Muscle of back (tissue), 11 donors: ENCODE measurements around the gene CAMTA1. TPM values are rescaled to one million over a fixed set of nuclear protein-coding genes. Genes with fewer than 3 reads are reported as not detected.

Experiments
- DNase-seq, 3 donors: peaks; one replicate each; pipeline versions ENCODE4 v3.0.0 to v3.0.0-alpha.2; 2013
- polyA plus RNA-seq, 10 donors: library from polyadenylated mRNA; unstranded; fragments of 120-200 nt; gene quantifications; one replicate each; pipeline ENCODE4 v1.2.1, GENCODE V29; 2013; ENCODE audit not compliant: insufficient read length in 10 of 10

Gene CAMTA1
- polyA plus RNA-seq, 10 donors = 36.4 to 49.7 (median 44.0) TPM

DNA sequence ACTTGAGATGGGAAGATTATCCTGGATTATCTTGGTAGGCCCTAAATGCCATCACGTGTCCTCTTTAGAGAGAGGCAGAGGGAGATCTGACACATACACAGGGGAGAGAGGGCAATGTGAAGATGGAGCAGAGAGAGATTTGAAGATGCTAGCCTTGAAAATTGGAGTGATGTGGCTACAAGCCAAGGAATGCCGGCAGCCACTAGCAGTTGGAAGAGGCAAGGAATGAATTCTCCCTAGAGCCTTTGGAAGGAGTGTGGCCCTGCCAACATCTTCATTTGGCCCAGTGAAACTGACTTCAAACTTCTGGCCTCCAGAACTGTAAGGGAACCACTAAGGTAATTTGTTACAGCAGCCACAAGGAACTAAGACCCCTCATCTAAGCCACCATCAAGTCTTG lies 8.9 kb upstream of the CAMTA1 start:
- no peak for DNase-seq

DNA sequence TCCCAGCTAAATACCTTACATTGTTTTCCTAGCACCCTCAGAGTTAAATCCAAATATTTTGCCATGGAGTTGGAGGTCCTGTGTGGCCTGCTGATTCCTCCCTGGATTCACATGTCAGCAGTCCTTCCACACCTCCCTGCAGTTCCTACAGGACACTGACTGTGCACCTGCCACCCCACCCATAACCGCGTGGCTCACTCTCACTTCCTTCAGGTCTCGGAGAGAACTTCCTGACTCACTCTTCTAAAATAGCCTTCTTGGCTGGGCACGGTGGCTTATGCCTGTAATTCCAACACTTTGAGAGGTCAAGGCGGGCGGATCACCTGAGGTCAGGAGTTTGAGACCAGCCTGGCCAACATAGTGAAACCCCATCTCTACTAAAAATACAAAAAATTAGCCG lies 8.4 kb upstream of the CAMTA1 start:
- DNase-seq = no peak

DNA sequence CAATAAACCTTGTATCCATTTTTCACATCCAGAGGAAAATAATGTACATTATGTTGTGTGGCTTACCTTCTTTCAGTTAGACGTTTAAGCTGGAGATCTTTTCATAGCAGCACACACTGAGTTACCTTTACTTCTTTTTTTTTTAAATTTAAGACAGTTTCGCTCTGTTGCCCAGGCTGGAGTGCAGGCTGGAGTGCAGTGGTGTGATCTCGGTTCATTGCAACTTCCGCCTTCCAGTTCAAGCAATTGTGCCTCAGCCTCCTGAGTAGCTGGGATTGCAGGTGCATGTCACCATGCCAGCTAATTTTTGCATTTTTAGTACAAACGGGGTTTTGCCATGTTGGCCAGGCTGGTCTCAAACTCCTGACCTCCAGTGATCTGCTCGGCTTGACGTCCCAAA lies 7.4 kb upstream of the CAMTA1 start:
- no peak for DNase-seq

DNA sequence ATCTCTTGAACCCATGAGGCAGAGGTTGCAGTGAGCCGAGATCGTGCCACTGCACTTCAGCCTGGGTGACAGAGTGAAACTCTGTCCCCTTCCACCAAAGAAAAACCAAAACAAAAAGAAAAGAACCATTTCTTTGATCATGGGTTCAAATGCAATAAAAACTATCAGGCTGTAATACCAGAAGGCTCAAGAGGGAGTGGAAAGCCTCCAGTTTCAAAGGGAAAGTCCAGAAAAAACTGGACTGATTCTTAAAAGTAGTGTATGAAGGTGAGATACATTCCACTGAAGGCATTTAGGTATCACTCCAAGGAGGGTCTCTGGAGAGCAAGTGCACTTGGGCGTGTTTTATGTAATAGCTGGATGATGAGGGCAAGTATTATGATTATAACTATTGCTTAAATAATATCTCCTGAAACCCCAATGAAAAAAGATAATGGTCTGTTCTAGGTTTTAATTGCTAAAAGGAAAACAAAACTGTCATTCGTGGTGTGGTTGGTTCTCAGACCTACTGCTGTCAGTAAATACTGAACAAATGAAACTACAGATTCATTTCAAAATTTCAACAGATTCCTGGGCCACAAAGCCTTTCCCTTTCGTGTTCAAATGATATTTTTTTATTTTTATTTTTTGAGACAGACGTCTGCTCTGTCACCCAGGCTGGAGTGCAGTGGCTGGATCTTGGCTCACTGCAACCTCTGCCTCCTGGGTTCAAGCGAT lies 6.0 kb upstream of the CAMTA1 start:
- no peak for DNase-seq

DNA sequence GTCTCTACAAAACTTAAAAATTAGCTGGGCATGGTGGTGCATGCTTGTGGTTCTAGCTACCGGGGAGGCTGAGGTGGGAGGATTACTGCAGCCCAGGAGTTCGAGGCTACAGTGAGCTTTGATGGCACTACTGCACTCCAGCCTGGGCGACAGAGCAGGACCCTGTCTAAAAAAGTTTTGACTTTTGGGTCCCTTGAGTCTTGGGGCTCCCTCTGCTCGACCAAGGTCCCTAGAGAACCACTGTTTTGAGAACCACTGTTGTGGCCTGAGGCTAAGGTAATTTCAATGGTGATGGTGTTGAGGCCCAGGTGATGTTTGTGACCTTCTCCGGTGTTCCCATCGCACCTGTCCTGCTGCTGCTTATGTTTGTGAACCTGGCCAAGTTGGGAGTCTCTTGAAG lies 3.1 kb upstream of the CAMTA1 start:
- DNase-seq = no peak

DNA sequence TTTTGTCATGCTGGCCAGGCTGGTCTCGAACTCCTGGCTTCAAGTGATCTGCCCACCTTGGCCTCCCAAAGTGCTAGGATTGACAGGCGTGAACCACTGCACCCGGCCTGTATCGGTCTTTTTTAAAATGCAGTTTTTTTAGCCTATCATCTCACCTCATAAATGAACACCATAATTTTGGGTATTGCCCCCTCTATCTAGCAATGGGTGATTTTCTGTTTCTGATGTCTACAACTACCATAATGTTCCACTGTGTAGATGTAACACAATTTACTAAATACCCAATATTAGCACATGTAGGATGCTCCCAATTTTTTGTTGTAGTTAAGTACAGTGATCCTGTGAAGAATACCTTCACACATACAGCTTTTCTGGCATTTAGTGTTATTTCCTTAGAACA lies 2.0 kb upstream of the CAMTA1 start:
- no peak for DNase-seq

DNA sequence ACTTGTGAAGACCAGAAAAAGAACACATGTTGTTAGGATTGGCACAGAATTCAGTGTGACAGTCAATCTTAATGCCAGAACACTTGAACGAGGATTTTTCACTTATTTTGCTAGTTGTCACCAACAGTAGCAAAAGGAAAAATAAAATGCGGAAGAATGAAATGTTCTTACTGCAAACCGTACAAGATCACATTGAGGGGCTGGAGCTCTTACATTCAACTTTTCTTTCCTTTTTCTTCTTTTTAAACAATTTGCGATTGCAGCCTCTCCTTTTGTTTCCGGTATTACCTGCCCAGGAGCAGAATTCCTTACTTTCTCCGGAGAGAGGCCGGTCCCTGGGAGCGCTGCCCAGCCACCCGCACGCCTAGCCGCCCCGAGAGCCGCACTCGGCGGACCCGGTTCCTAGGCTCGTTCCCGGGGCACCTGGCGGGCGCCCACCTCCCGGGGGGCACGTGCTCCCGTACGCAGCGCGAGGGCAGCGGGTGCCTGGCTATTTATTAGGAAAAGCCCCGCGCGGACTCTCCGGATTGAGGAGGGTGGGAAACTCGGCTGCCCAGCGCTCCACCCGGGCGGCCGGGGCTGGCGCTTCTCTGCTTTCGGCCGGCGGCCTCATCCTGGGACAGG lies 1.2 kb upstream of the CAMTA1 start:
- no peak for DNase-seq

DNA sequence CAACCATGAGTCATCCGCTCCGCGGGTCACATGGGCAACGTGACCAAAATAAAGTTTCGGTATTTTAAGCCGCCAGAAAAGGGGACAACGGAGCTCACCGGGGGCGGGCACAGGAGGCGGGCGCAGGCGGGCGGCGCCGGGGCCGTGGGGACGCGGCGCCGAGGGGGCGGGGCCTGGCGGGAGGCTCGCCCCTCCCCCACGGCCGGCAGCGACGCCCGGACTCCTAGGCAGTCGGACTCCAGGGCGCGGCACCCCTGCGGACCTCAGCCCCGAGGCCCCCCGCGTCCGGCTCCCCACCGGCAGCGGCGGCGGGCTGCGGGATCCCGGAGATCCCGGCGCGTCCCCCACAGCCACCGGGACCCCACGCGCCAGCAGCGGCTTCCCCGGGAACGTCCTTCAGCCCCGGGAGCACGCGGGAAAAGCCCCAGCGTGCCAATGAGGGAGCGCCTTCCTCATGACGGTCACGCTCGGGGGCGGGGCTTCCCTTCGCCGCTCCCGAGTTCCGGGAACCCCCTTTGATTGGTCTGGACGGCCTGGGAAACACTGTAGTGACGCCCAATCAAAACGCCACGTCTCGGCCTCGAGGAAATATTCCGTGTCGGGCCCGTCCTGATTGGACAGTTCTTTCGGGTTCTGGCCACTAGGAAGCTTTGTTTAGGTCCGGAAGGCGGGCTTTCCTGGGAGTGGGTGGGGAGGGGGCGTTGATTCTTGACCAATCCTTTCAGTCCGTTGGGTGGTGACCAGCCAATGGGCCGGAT lies 515 bp upstream of the CAMTA1 start:
- DNase-seq = peak; percentile 100

DNA sequence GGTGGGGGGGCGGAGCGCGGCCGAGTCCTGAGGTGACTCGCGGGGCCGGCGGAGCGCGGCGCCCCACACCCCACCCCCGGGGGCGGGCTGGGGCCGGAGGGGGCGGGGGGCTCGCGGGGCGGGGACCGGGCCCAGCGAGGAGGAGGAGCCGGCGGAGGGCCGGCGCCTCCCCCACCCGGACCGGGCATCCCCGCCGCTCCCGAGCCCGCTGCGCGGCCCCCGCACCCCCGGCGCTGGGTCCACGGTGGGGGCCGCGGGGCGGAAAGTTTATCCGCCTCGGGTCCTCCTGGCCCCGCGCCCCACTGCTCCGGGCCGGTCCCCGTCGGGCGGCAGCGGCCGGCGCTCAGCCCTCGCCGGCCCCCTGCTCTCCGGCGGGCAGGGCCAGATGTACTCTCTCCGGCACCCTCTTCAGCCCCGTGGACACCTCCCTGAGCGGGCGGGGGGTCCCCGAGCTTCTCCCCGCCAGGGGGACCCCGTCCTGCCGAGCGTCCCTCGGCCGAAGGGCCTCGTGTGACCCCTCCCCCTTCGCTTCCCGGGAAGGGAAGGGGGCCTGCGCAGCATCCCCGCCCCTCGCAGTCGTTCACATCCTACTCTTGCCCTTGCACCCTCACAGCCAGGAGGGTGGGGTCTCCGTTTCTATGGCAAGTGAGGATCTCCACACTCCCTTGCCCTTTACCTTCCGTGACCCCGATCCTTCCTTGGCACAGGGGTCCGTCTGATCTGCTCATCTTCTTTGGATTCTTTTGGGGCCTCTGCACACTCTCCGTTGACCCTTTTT lies 663 bp downstream of the CAMTA1 start:
- peak in 2 of 3 donors; percentile 51 to 64 for DNase-seq

DNA sequence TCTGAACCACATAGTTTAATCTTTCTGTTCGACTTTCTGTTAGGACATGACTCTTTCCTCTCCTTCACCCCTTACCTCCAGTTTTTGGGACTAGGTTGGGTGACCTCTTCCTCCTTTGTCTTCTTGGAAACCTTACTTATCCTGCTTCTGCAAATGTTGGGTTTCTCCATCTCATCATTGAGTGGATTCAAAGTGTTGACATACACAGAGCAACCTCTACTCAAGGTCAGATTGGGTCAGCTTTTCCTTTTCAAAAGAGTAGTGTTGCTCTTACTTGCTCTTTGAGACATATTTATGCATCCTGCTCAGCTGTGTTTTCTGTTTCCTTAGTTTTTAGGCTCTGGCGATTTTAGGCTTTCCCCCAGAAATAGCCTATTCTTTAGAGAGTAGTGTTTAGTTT lies 3.7 kb downstream of the CAMTA1 start:
- DNase-seq = no peak

DNA sequence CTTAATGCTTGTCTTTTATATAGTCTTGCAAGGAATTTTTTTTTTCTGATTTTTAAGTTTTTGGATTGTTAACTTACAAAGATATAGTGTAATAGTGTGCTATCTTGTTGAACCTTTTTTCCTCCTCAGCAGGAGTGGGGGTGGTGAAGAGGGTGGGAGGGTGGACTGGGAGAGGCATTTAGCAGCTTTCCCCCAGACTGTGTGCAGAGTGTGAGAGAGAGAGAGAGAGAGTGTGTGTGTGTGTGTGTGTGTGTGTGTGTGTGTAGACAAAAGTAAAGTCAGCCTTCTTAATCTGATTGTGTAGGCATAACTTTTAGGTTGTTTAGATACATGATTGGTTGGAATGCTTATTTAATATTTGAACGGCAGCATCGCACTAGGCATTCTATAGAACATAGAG lies 4.9 kb downstream of the CAMTA1 start:
- no peak for DNase-seq

DNA sequence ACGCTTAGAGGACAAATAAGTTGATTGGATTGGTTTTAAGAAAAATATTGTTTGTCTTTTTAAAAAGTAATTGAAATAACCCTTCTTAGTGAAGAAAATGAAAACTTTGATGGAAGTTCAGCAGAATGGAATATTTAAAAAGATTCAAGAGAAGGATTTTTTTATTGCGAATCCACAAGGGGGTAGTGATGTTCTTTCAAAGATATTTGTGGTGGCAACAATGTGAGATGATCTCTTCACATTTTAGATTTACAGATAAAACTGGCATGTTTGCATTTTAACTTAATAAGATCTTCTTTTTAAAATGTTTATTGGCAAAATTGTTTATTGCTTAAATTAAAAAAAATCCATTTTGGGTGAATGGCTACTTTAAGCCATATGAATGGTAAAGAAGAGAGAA lies 8.9 kb downstream of the CAMTA1 start:
- peak in 2 of 3 donors; percentile 53 to 61 for DNase-seq

DNA sequence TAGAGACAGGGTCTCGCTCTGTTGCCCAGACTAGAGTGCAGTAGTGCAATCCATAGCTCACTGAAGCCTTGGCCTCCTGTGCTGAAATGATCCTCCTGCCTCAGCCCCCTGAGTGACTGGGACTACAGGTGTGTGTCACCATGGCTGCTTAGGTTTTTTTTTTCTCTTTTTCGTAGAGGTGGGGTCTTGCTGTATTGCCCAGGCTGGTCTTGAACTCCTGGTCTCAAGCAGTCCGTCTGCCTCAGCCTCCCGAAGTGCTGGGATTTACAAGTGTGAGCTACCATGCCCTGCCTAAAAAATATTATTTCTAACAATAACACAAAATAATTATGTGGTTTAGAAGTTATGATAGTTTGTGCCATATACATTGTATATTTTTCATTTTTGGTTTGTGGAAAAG lies 9.9 kb downstream of the CAMTA1 start:
- no peak for DNase-seq

DNA sequence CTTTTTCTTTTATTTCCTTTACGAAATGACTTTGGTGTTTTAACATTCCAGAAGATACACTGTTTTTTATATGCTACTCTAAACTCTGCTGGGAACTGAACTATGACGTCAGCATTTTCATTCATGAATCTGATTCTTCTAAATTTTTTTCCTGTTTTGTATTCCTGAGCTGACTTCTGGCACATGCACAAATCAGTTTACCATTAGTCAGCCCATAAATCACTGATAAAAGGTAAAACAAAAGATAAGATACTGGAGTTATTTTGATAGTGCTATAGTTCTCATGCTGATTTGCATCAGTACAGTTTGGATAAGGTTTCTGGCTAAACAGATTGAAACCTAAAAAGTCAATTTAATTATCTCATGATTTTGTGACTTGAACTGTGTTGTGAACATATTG lies 10.4 kb downstream of the CAMTA1 start:
- DNase-seq = peak in 1 of 3 donors; percentile 25

DNA sequence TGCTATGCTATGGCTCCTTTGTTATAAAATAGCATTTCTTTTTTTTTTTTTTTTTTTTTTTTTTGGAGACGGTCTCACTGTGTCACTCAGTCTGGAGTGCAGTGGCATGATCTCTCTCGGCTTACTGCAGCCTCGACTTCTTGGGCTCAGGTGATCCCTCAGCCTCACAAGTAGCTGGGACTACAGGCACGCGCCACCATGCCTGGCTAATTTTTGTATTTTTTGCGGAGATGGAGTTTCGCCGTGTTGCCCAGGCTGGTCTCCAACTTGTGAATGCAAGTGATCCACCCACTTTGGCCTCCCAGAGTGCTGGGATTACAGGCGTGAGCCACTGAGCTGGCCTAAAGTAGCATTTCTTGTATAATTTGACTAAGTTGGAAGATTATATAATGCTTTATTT lies 10.8 kb downstream of the CAMTA1 start:
- DNase-seq = no peak

DNA sequence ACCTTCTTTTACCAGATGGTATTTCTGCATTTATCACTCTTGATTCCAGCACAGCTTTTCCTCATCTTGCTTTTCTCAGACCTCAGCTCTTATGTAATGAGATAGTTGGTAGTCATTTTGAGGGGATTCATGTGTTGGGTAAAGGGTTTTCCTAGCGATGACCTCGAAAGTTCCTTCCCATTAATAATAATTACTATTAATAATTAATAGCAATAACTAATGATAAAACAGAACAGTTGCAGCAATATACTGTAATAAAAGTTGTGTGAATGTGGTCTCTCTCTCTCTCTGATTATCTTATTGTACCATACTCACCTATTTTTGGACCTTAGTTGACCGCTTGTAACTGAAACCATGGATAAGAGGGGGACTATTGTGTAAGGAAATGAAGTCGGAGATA lies 14.2 kb downstream of the CAMTA1 start:
- DNase-seq = no peak

DNA sequence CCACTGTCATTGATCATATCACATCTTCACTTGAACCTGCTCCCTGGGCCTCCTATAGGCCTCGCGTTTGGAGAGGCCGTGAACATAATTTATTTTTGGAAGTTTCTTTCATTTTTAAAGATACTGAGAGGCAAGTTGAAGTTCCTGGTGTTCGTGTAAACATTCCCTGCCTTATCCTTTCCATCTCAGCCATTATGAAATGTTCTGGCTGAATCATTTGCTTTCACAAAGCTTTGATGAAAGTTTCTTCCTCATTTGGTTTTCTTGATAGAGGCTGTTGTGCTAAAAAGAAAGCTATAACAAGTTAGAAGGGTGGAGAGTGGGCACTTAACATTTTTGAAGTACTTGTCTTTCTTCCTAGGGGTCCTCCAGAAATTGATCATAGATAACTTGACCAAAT lies 15.5 kb downstream of the CAMTA1 start:
- DNase-seq = no peak

DNA sequence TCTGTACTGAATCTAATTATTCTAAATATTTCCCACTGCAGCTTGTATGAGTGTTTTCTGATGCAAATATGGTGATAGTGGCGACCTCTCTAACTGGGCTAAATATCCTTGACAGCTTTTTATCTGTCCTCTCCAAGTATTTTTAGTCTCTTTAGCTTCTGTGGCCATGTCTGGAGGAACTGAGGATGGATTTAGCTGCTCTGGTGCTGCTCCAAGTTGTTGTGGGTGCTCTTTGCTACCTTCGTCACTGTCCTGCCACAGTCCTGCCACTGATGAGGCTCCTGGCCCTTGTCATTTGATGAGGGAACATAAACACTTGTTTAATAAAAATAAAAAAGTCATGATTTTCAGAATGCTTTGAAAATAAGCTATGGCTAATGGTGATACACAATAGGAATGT lies 15.9 kb downstream of the CAMTA1 start:
- DNase-seq = no peak

DNA sequence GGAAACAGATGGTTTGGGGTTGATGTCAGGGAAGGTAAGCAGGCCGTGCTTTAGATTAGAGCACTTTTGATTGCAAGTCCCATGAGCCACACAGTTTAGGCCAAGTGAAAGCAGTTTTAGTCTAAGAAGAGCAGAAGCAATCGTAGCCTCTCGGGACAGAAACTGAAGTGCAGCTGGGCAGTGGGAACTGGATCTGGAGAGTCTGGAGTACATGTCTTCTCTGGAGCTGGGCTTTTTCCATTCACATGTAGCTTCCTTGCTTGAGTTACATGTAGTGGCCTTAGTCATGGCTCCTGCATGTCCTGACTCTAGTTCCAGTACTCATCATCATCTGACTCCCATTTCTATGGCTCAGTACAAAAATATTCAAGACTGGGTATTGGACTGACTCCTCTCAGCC lies 16.7 kb downstream of the CAMTA1 start:
- peak in 1 of 3 donors; percentile 21 for DNase-seq

DNA sequence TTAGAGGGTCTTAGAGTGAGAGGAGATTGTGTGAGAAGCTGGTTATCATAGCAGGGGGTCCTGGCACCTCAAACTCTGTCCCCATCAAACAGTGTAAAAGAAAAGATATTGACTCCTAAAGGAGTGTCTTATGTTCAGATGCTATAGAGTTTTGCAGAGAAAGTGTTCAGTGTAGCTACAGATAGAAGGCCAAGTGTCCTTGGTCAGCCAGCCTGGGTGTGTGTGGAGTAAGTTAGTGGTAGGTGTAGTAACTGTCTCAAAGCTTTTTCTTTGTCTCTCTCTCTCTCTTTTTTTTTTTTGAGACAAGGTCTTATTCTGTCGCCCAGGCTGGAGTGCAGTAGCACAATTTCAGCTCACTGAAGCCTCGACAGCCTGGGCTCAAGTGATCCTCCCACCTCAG lies 17.2 kb downstream of the CAMTA1 start:
- DNase-seq = no peak

DNA sequence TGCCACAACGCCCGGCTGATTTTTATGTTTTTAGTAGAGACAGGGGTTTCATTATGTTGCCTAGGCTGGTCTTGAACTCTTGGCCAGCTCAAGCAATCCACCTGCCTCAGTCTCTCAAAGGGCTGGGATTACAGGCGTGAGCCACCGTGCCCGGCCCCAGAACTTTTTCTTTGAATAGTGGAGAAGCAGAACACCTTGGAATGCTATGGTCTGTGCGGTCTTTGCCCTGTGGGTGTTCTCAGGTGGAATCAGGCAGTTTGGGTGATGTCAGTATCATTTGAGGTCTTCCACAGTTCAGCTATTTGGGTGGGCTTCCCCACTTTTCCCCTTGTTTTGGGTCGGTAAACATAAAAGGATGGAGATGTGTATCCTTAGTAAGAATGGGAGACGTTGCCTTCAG lies 17.6 kb downstream of the CAMTA1 start:
- no peak for DNase-seq

DNA sequence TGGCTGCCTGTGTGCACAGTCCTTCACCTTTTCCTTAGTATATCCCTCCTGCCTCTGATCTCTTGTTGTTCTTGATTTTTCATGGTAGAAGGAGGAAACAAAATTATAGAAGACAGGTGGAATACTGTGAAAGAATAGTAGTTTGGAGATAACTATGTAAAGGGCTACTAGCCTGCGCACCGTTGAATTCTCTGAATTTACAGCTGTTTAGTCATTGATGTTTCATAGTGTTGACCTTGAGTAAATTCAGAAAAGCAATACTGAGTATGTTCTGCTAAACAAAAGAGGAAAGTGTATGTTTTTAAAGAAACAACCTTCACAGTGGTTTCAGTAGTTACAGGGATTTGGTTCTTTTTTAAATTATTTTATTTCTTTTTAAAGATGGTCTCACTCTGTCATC lies 18.1 kb downstream of the CAMTA1 start:
- no peak for DNase-seq
